BE2C (cell line): ENCODE measurements around the gene CDC42EP1. TPM values are rescaled to one million over a fixed set of nuclear protein-coding genes. Genes with fewer than 3 reads are reported as not detected.

Source experiments
- DNase-seq: peaks from one replicate; pipeline ENCODE4 v3.0.0-alpha.2; 2020
- H3K27me3 ChIP-seq: fragments of 250-450 bp; sonication (Bioruptor Pico); 2 replicates; pipeline ENCODE4 v1.5.1; 2020; ENCODE audit warnings: mild to moderate bottlenecking
- H3K36me3 ChIP-seq: fragments of 250-450 bp; sonication (Bioruptor Pico); 2 replicates; pipeline ENCODE4 v1.5.1; 2020; ENCODE audit warnings: mild to moderate bottlenecking
- H3K4me1 ChIP-seq: fragments of 250-450 bp; sonication (Bioruptor Pico); 2 replicates; pipeline ENCODE4 v1.5.1; 2020
- H3K4me3 ChIP-seq: 2 replicates; pipeline ENCODE4 v1.5.1; 2011; ENCODE audit warnings: low read depth, low read length
- H3K9me3 ChIP-seq: fragments of 250-450 bp; sonication (Bioruptor Pico); 2 replicates; pipeline ENCODE4 v1.5.1; 2020
- polyA plus RNA-seq: library from polyadenylated mRNA; unstranded; fragments of >200 nt; gene quantifications from one replicate; pipeline ENCODE4 v1.2.1, GENCODE V29; 2012; ENCODE audit warnings: low read depth, missing spikeins; ENCODE audit not compliant: insufficient read length, insufficient read depth
- TF ChIP-seq, protein P1 (sequence below): IDR thresholded peaks from 2 replicates; pipeline ENCODE4 v1.5.1; 2012; ENCODE audit warnings: mild to moderate bottlenecking, low read depth, low read length

CDC42EP1 gene, protein sequence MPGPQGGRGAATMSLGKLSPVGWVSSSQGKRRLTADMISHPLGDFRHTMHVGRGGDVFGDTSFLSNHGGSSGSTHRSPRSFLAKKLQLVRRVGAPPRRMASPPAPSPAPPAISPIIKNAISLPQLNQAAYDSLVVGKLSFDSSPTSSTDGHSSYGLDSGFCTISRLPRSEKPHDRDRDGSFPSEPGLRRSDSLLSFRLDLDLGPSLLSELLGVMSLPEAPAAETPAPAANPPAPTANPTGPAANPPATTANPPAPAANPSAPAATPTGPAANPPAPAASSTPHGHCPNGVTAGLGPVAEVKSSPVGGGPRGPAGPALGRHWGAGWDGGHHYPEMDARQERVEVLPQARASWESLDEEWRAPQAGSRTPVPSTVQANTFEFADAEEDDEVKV
- 2.3 TPM for polyA plus RNA-seq

DNA sequence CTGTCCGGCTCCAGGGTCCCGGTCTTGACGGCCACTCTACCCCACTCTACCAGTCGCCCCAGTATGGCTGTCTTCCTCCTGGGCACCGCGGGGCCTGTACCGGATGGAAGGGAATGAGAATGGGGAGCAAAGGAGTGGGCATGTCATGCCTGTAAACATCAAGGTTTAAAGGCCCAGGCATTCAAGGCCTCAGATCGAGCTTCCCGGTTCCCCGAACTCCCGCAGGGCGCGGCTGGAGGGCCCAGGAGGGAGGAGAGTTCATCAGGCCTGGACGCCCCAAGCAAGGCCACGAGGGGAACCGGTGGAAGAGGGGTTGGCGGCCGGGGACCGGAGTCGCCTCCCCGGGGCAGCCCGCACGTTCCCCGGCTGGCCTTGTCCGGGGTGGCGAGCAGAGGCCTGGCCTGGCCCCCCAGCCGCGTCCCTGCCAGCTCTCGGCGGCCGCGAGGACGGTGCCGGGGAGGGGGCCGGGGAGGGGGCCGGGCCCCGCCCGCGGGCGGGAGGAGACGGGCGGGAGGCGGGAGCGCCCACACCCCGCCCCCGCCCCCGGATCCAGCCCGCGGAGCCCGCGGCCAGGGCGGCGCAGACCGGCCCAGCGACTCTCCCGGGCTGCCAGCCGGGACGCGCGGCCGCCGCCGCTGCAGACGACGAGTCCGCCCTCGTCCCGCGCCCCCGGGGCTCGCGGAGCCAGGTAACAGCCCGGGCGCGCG, at the start of gene CDC42EP1:
CDC42EP1 (plus strand) TSS at position 580 of the 707 bp plus-strand sequence. CDS start 5,870 bp downstream, outside the sequence.
- H3K4me3 ChIP-seq = peak within 1 kb of the TSS; percentile 33
- H3K4me1 ChIP-seq = no peaks in the 10 kb centered on the region; the same call in 1 of the 2 replicates
- DNase-seq = peak; percentile 33
- H3K27me3 ChIP-seq = peaks cover 22% of the 10 kb centered on the region
- H3K36me3 ChIP-seq = no peaks in the 10 kb centered on the region
- no peaks in the 10 kb centered on the region for H3K9me3 ChIP-seq
- TF ChIP-seq, protein P1, sequence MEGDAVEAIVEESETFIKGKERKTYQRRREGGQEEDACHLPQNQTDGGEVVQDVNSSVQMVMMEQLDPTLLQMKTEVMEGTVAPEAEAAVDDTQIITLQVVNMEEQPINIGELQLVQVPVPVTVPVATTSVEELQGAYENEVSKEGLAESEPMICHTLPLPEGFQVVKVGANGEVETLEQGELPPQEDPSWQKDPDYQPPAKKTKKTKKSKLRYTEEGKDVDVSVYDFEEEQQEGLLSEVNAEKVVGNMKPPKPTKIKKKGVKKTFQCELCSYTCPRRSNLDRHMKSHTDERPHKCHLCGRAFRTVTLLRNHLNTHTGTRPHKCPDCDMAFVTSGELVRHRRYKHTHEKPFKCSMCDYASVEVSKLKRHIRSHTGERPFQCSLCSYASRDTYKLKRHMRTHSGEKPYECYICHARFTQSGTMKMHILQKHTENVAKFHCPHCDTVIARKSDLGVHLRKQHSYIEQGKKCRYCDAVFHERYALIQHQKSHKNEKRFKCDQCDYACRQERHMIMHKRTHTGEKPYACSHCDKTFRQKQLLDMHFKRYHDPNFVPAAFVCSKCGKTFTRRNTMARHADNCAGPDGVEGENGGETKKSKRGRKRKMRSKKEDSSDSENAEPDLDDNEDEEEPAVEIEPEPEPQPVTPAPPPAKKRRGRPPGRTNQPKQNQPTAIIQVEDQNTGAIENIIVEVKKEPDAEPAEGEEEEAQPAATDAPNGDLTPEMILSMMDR = no peak

- peaks cover 17% of the 10 kb centered on the region for H3K4me1 ChIP-seq
- H3K9me3 ChIP-seq = no peaks in the 10 kb centered on the region; the same call in 1 of the 2 replicates
- no peaks in the 10 kb centered on the region for H3K36me3 ChIP-seq
- H3K27me3 ChIP-seq = no peaks in the 10 kb centered on the region
- TF ChIP-seq, protein P1 = no peak
- no peak overlapping the region for H3K4me3 ChIP-seq
- no peak for DNase-seq
Measured at GRCh38 chr22:37511395-37512104, 48.7 kb upstream of the CDC42EP1 start.

DNA sequence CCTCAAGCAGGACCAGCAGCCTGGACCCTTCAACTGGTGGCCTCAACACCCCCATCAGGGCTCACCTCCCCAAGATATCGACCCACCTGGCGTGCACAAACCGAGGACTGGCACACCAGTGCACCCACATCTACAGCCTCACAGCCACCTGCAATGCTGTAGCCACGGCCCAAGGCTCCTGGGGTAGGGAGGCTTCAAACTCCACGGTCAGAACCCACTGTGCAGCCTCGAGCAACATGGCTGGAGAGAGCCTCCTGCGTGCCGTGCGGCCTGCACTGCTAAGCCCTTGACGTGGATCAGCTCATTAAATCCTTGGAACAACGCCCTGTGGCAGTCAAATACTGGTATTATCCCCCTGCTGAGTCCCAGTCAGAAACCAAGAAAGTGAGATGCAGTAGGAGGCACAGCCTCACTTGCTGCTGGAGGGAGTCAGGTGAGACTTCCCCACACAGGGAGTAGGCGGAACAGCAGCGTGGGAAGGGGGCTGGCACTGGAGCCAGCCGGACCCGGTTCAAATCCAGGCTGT, 45.7 kb upstream of the CDC42EP1 start:
- Histone ChIP-seq H3K27me3 (peaks cover 7% of the 10 kb centered on the region), H3K36me3 (no peaks in the 10 kb centered on the region), H3K4me3 (no peak overlapping the region), H3K9me3 (no peaks in the 10 kb centered on the region; the same call in 1 of the 2 replicates), H3K4me1 (peaks cover 6% of the 10 kb centered on the region; the same call in 1 of the 2 replicates)
- no peak for DNase-seq
- TF ChIP-seq, protein P1 = no peak

GRCh38 chr22:37515901-37516300, 44.4 kb upstream of the CDC42EP1 start:
- DNase-seq = no peak
- peaks cover 7% of the 10 kb centered on the region for H3K27me3 ChIP-seq
- TF ChIP-seq, protein P1 = no peak
- H3K9me3 ChIP-seq = no peaks in the 10 kb centered on the region; the same call in 1 of the 2 replicates
- H3K36me3 ChIP-seq = no peaks in the 10 kb centered on the region
- H3K4me1 ChIP-seq = peaks cover 6% of the 10 kb centered on the region; the same call in 1 of the 2 replicates
- H3K4me3 ChIP-seq = no peak overlapping the region

DNA sequence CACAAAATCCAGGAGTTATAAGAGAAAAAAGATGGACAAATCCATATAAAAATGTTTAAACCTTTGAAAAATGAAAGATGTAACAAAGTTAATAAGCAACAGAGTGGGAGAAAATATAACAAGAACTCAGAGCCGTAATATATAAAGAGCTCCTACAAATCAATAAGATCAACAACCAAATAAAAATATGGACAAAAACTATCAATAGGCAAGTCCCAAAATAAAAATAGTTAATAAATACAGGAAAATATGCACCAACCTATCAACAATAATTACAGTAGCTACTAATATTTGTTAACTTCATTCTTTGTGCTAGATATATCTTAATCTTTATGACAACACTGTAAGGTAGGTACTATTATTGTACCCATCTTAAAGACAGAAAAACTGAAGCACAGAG, 43.8 kb upstream of the CDC42EP1 start:
- Histone ChIP-seq H3K9me3 (no peaks in the 10 kb centered on the region; the same call in 1 of the 2 replicates), H3K4me3 (no peak overlapping the region), H3K4me1 (peaks cover 6% of the 10 kb centered on the region; the same call in 1 of the 2 replicates), H3K36me3 (no peaks in the 10 kb centered on the region), H3K27me3 (peaks cover 7% of the 10 kb centered on the region)
- DNase-seq = no peak
- TF ChIP-seq, protein P1 = no peak
